B cell (primary cell): ENCODE data around the gene CYB5RL. TPM values are rescaled to one million over a fixed set of nuclear protein-coding genes. Genes with fewer than 3 reads are reported as not detected.

Experiments
- ATAC-seq: fragments of 200-7000 bp; cut with Tn5 transposase; one replicate; pipeline ENCODE4 v1.10.0; 2021; ENCODE audit warnings: low read depth, mild to moderate bottlenecking, moderate number of reproducible peaks, moderate library complexity
- CTCF ChIA-PET: fragments of 350-600 bp; sonication (Branson Sonifier 250); formaldehyde crosslinking; loops from one replicate; lab custom pipeline; 2021; ENCODE audit warnings: antibody characterized with exemption, inconsistent platforms; lab: Charles Lee
- POLR2A ChIA-PET: fragments of 350-600 bp; sonication (Branson Sonifier 250); formaldehyde crosslinking; loops from one replicate; lab custom pipeline; 2021; ENCODE audit warnings: antibody characterized with exemption; lab: Charles Lee
- DNase-seq: peaks from one replicate; pipeline ENCODE4 v3.0.0; 2013
- H2AFZ ChIP-seq: 2 replicates; pipeline ENCODE4 v1.6.1; 2012; ENCODE audit warnings: mild to moderate bottlenecking, low read depth, low read length; ENCODE audit not compliant: insufficient read depth, poor library complexity, severe bottlenecking
- H3K27ac ChIP-seq, 2 donors: 1 replicate in 1 of 2; 2 replicates in 1 of 2; pipeline ENCODE4 v1.5.1; 2012 to 2013; ENCODE audit warnings: low read length in 2 of 2, mild to moderate bottlenecking in 2 of 2, moderate library complexity in 1 of 2
- H3K27me3 ChIP-seq, 4 experiments: fragments of 200-600 bp in 1 of 4; sonication (generic) in 1 of 4; replicated peaks in 1 of 4; 1 replicate in 2 of 4; 2 replicates in 2 of 4; pipeline versions ENCODE4 v1.6.1 to v1.7.0; 2013 to 2016; ENCODE audit warnings: low read length in 3 of 4, mild to moderate bottlenecking in 2 of 4, mixed read lengths in 1 of 4, moderate library complexity in 1 of 4; ENCODE audit not compliant: insufficient read depth in 4 of 4, control insufficient read depth in 3 of 4; ENCODE audit errors: control extremely low read depth in 1 of 4
- H3K36me3 ChIP-seq, 2 experiments: replicated peaks in 1 of 2; 1 replicate in 1 of 2; 2 replicates in 1 of 2; pipeline versions ENCODE4 v1.6.1 to v1.7.1; 2013; ENCODE audit warnings: low read length in 1 of 2; ENCODE audit not compliant: insufficient read depth in 2 of 2, control insufficient read depth in 1 of 2; ENCODE audit errors: control extremely low read depth in 1 of 2, extremely low read depth in 1 of 2
- H3K4me1 ChIP-seq, 2 donors: fragments of 200-600 bp in 1 of 2; sonication (generic) in 1 of 2; 1 replicate in 1 of 2; 2 replicates in 1 of 2; pipeline versions ENCODE4 v1.5.1 to v1.6.1; 2013 to 2017; ENCODE audit warnings: low read length in 2 of 2; ENCODE audit not compliant: control insufficient read depth in 2 of 2, insufficient read depth in 2 of 2
- H3K4me2 ChIP-seq: replicated peaks from 2 replicates; pipeline ENCODE3; 2012; ENCODE audit warnings: mild to moderate bottlenecking, low read depth, low read length; ENCODE audit not compliant: poor library complexity, severe bottlenecking
- H3K4me3 ChIP-seq, 5 experiments: fragments of 200-600 bp in 1 of 5; sonication (generic) in 1 of 5; 1 replicate in 3 of 5; 2 replicates in 2 of 5; pipeline versions ENCODE4 v1.5.1 to v1.7.0; 2011 to 2016; ENCODE audit warnings: low read length in 4 of 5, mild to moderate bottlenecking in 4 of 5, low read depth in 2 of 5, control low read depth in 1 of 5, moderate library complexity in 1 of 5; ENCODE audit not compliant: insufficient read depth in 1 of 5; ENCODE audit errors: control extremely low read depth in 1 of 5, extremely low read depth in 1 of 5
- H3K79me2 ChIP-seq: fragments of 200-600 bp; sonication (generic); one replicate; pipeline ENCODE4 v1.6.0; 2016; ENCODE audit warnings: low read length; ENCODE audit not compliant: control insufficient read depth, insufficient read depth
- H3K9ac ChIP-seq: fragments of 200-600 bp; sonication (generic); 2 replicates; pipeline ENCODE4 v1.6.1; 2017; ENCODE audit warnings: mild to moderate bottlenecking, low read length, moderate library complexity
- H3K9me3 ChIP-seq, 3 donors: one replicate each; pipeline versions ENCODE4 v1.6.1 to v1.7.1; 2013; ENCODE audit warnings: low read length in 2 of 3; ENCODE audit not compliant: control insufficient read depth in 2 of 3, insufficient read depth in 1 of 3; ENCODE audit errors: control extremely low read depth in 1 of 3
- H4K20me1 ChIP-seq: 2 replicates; pipeline ENCODE4 v1.6.0; 2012; ENCODE audit warnings: mild to moderate bottlenecking, low read length; ENCODE audit not compliant: insufficient read depth, control insufficient read depth, poor library complexity, severe bottlenecking
- H3K27ac Mint-ChIP-seq: one replicate; pipeline ENCODE4 v1.8.0; 2021; ENCODE audit warnings: mixed read lengths
- H3K27me3 Mint-ChIP-seq: one replicate; pipeline ENCODE4 v1.8.0; 2021; ENCODE audit warnings: mixed read lengths
- H3K4me1 Mint-ChIP-seq: one replicate; pipeline ENCODE4 v1.8.0; 2021; ENCODE audit warnings: mixed read lengths
- H3K4me3 Mint-ChIP-seq: one replicate; pipeline ENCODE4 v1.8.0; 2021; ENCODE audit warnings: mixed read lengths
- H3K9me3 Mint-ChIP-seq: one replicate; pipeline ENCODE4 v1.8.0; 2022; ENCODE audit warnings: mixed read lengths; ENCODE audit not compliant: insufficient read depth
- CTCF ChIP-seq: fragments of 200-600 bp; IDR thresholded peaks from one replicate; pipeline ENCODE4 v1.8.0; 2022; ENCODE audit warnings: antibody characterized with exemption, mild to moderate bottlenecking
- EZH2 ChIP-seq: IDR thresholded peaks from 2 replicates; pipeline ENCODE4 v1.6.1; 2012; ENCODE audit warnings: borderline replicate concordance, low read depth, mild to moderate bottlenecking, moderate library complexity, low read length; ENCODE audit not compliant: insufficient read depth, poor library complexity, severe bottlenecking
- WGBS: methylation state at CpG from one replicate; pipeline ENCODE4 v1.1.5; 2013; ENCODE audit warnings: missing lambda C conversion rate; ENCODE audit not compliant: insufficient coverage; 5-methylcytosine and 5-hydroxymethylcytosine counted together
- intact Hi-C: fragments of 100-400 bp; cut with micrococcal nuclease; formaldehyde crosslinking; loops from one replicate; pipeline ENCODE4 v1.10.0; 2022
- polyA plus RNA-seq: library from polyadenylated mRNA; depleted of rRNA; stranded (reverse); fragments of >200 nt; gene quantifications from 2 replicates; pipeline ENCODE4 v1.2.3, GENCODE V29; 2012
- total RNA-seq, 2 donors: library from RNA; stranded (reverse); fragments of 120-200 nt in 1 of 2; gene quantifications; 1 replicate in 1 of 2; 2 replicates in 1 of 2; pipeline versions ENCODE4 v1.2.3 to v1.2.4, GENCODE V29; 2013 to 2022

CYB5RL gene
- total and polyA plus RNA-seq, 2 donors (not counting 1 experiment from before 2014, with no cell fraction given) = 7.9 to 12.4 TPM

GRCh38 chr1:54156986-54157385 is 42.8 kb downstream of the CYB5RL start:
- Mint-ChIP-seq H3K4me3 (no peak overlapping the region), H3K27me3 (no peaks in the 10 kb centered on the region), H3K4me1 (no peaks in the 10 kb centered on the region), H3K9me3 (no peaks in the 10 kb centered on the region), H3K27ac (no peak overlapping the region)
- TF ChIP-seq EZH2 (no peak), CTCF (no peak)
- H3K9ac ChIP-seq = no peak overlapping the region
- ATAC-seq (no peak), DNase-seq (no peak)
- H3K4me1 ChIP-seq = no peaks in the 10 kb centered on the region
- H3K4me3 ChIP-seq = no peak overlapping the region
- H3K36me3 ChIP-seq = no peaks in the 10 kb centered on the region
- ChIA-PET POLR2A (no interaction called here), CTCF (no interaction called here)
- intact Hi-C loops = no loop called here
- WGBS = 84% methylated on average over 7 of the region's 7 CpGs
- no peaks in the 10 kb centered on the region for H3K79me2 ChIP-seq
- H3K9me3 ChIP-seq = no peaks in the 10 kb centered on the region
- H3K27ac ChIP-seq = no peak overlapping the region
- H3K27me3 ChIP-seq = no peaks in the 10 kb centered on the region
- no peak overlapping the region for H3K4me2 ChIP-seq
- H2AFZ ChIP-seq = no peak overlapping the region
- no peaks in the 10 kb centered on the region for H4K20me1 ChIP-seq

- Histone ChIP-seq H3K4me1 (no peaks in the 10 kb centered on the region), H3K9ac (no peak overlapping the region), H3K27me3 (no peaks in the 10 kb centered on the region), H3K79me2 (no peaks in the 10 kb centered on the region), H3K9me3 (no peaks in the 10 kb centered on the region), H3K4me3 (no peak overlapping the region), H3K36me3 (no peaks in the 10 kb centered on the region), H2AFZ (no peak overlapping the region), H3K27ac (no peak overlapping the region), H3K4me2 (no peak overlapping the region), H4K20me1 (no peaks in the 10 kb centered on the region)
- Mint-ChIP-seq H3K9me3 (no peaks in the 10 kb centered on the region), H3K4me1 (no peaks in the 10 kb centered on the region), H3K27me3 (no peaks in the 10 kb centered on the region), H3K27ac (no peak overlapping the region), H3K4me3 (no peak overlapping the region)
- ChIA-PET POLR2A (no interaction called here), CTCF (no interaction called here)
- DNase-seq (no peak), ATAC-seq (no peak)
- intact Hi-C loops = no loop called here
- TF ChIP-seq CTCF (no peak), EZH2 (no peak)
- 70% methylated on average over 1 of the region's 3 CpGs for WGBS
Measured at GRCh38 chr1:54156201-54156600, 43.6 kb downstream of the CYB5RL start.
